Ishikawa (cell line): ENCODE data around the gene LRP1.

Experiments
- CEBPB ChIP-seq: IDR thresholded peaks from 2 replicates; pipeline ENCODE4 v1.6.1; 2012
- CREB1 ChIP-seq: IDR thresholded peaks from 2 replicates; pipeline ENCODE4 v1.6.1; 2012; ENCODE audit warnings: low read depth
- EGR1 ChIP-seq: IDR thresholded peaks from 2 replicates; pipeline ENCODE4 v1.6.1; 2012
- EP300 ChIP-seq: IDR thresholded peaks from 2 replicates; pipeline ENCODE4 v1.6.1; 2012; ENCODE audit warnings: borderline replicate concordance
- FOXM1 ChIP-seq: IDR thresholded peaks from 2 replicates; pipeline ENCODE4 v1.6.1; 2012; ENCODE audit warnings: low read depth, borderline replicate concordance
- MAX ChIP-seq: IDR thresholded peaks from 2 replicates; pipeline ENCODE4 v1.6.1; 2012
- NFIC ChIP-seq: IDR thresholded peaks from 2 replicates; pipeline ENCODE4 v1.6.1; 2012
- RAD21 ChIP-seq: IDR thresholded peaks from 2 replicates; pipeline ENCODE4 v1.6.1; 2012; ENCODE audit warnings: low read depth
- REST ChIP-seq: IDR thresholded peaks from 2 replicates; pipeline ENCODE4 v1.6.1; 2012; ENCODE audit warnings: low read depth, mild to moderate bottlenecking
- TAF1 ChIP-seq: IDR thresholded peaks from 2 replicates; pipeline ENCODE4 v1.6.1; 2012; ENCODE audit warnings: low read depth, mild to moderate bottlenecking
- TCF12 ChIP-seq: IDR thresholded peaks from 2 replicates; pipeline ENCODE4 v1.6.1; 2012; ENCODE audit warnings: low read depth
- TEAD4 ChIP-seq: IDR thresholded peaks from 2 replicates; pipeline ENCODE4 v1.6.1; 2012
- USF1 ChIP-seq: IDR thresholded peaks from 2 replicates; pipeline ENCODE4 v1.6.1; 2012
- YY1 ChIP-seq: IDR thresholded peaks from 2 replicates; pipeline ENCODE4 v1.6.1; 2012; ENCODE audit warnings: low read depth
- ZBTB7A ChIP-seq: IDR thresholded peaks from 2 replicates; pipeline ENCODE4 v1.6.1; 2012; ENCODE audit warnings: low read depth

The LRP1 gene

GRCh38 chr12:57169046-57169795 lies 40.9 kb downstream of the LRP1 start:
- TF ChIP-seq EGR1 (no peak), USF1 (no peak), ZBTB7A (no peak), REST (no peak), MAX (no peak), RAD21 (no peak), FOXM1 (no peak), NFIC (no peak), CEBPB (no peak), TAF1 (no peak), YY1 (no peak), EP300 (no peak), TCF12 (no peak), CREB1 (no peak), TEAD4 (no peak)

- TF ChIP-seq EGR1 (no peak), EP300 (no peak), ZBTB7A (no peak), TEAD4 (no peak), TCF12 (no peak), YY1 (no peak), USF1 (no peak)
Measured at GRCh38 chr12:57169969-57170368, 41.7 kb downstream of the LRP1 start.

- TF ChIP-seq ZBTB7A: no peak
- TF ChIP-seq CEBPB: no peak
- no peak for TF ChIP-seq CREB1
- TF ChIP-seq RAD21: no peak
- TF ChIP-seq YY1: no peak
- TF ChIP-seq TCF12: no peak
- no peak for TF ChIP-seq REST
- no peak for TF ChIP-seq TEAD4
- TF ChIP-seq EP300: no peak
- TF ChIP-seq MAX: no peak
- no peak for TF ChIP-seq EGR1
- TF ChIP-seq TAF1: no peak
- no peak for TF ChIP-seq FOXM1
- no peak for TF ChIP-seq USF1
- no peak for TF ChIP-seq NFIC
Measured at GRCh38 chr12:57170408-57170807, 42.1 kb downstream of the LRP1 start.

- no peak for TF ChIP-seq CREB1
- TF ChIP-seq TAF1: no peak
- no peak for TF ChIP-seq TCF12
- TF ChIP-seq TEAD4: no peak
- TF ChIP-seq EP300: no peak
- TF ChIP-seq YY1: no peak
- TF ChIP-seq FOXM1: no peak
- TF ChIP-seq REST: no peak
- no peak for TF ChIP-seq EGR1
- no peak for TF ChIP-seq ZBTB7A
- TF ChIP-seq NFIC: no peak
- no peak for TF ChIP-seq CEBPB
- no peak for TF ChIP-seq MAX
- no peak for TF ChIP-seq USF1
- TF ChIP-seq RAD21: no peak
Measured at GRCh38 chr12:57170927-57171326, 42.6 kb downstream of the LRP1 start.
